Liver (tissue), 9 donors: ENCODE results near the gene PITPNB. TPM values are rescaled to one million over a fixed set of nuclear protein-coding genes. Genes with fewer than 3 reads are reported as not detected.

Experiments
- DNase-seq: peaks from one replicate; pipeline ENCODE4 v3.0.0-alpha.2; 2017; ENCODE audit warnings: low spot score
- H3K27ac ChIP-seq, 2 donors: one replicate each; pipeline ENCODE4 v1.7.0; 2013; ENCODE audit warnings: inconsistent platforms in 2 of 2, low read length in 2 of 2, control low read depth in 1 of 2, low read depth in 1 of 2, mild to moderate bottlenecking in 1 of 2
- H3K27me3 ChIP-seq, 4 donors: one replicate each; pipeline versions ENCODE4 v1.6.1 to v1.7.0; 2013; ENCODE audit warnings: low read length in 3 of 4, inconsistent platforms in 1 of 4, mild to moderate bottlenecking in 1 of 4, moderate library complexity in 1 of 4; ENCODE audit not compliant: control insufficient read depth in 4 of 4, insufficient read depth in 4 of 4
- H3K36me3 ChIP-seq, 4 donors: one replicate each; pipeline versions ENCODE4 v1.6.1 to v1.7.0; 2013; ENCODE audit warnings: low read length in 3 of 4, mild to moderate bottlenecking in 3 of 4, low read depth in 1 of 4, moderate library complexity in 1 of 4; ENCODE audit not compliant: control insufficient read depth in 4 of 4, insufficient read depth in 3 of 4
- H3K4me1 ChIP-seq, 4 donors: one replicate each; pipeline versions ENCODE4 v1.6.1 to v1.7.0; 2013; ENCODE audit warnings: low read length in 3 of 4, mild to moderate bottlenecking in 3 of 4, moderate library complexity in 1 of 4; ENCODE audit not compliant: control insufficient read depth in 4 of 4, insufficient read depth in 4 of 4
- H3K4me3 ChIP-seq, 3 donors: one replicate each; pipeline versions ENCODE4 v1.6.1 to v1.7.0; 2013; ENCODE audit warnings: low read length in 3 of 3, control low read depth in 1 of 3, low read depth in 1 of 3, mild to moderate bottlenecking in 1 of 3
- H3K9ac ChIP-seq, 2 donors: one replicate each; pipeline ENCODE4 v1.7.0; 2013; ENCODE audit warnings: low read length in 2 of 2, mild to moderate bottlenecking in 2 of 2, moderate library complexity in 2 of 2, control low read depth in 1 of 2, low read depth in 1 of 2
- H3K9me3 ChIP-seq, 4 donors: one replicate each; pipeline versions ENCODE4 v1.6.1 to v1.7.0; 2013; ENCODE audit warnings: low read length in 3 of 4; ENCODE audit not compliant: control insufficient read depth in 4 of 4
- EGR1 ChIP-seq, 2 donors: IDR thresholded peaks; 2 replicates each; pipeline ENCODE4 v1.6.1; 2016 to 2018; ENCODE audit warnings: antibody characterized with exemption in 2 of 2, low read depth in 2 of 2
- FOXA1 ChIP-seq: IDR thresholded peaks from 2 replicates; pipeline ENCODE4 v1.6.1; 2016; ENCODE audit warnings: antibody characterized with exemption
- FOXA2 ChIP-seq: IDR thresholded peaks from 2 replicates; pipeline ENCODE4 v1.6.1; 2016; ENCODE audit warnings: antibody characterized with exemption
- GABPA ChIP-seq, 2 donors: IDR thresholded peaks in 1 of 2; conservative IDR thresholded peaks in 1 of 2; 2 replicates each; pipeline ENCODE4 v1.6.1; 2016; ENCODE audit warnings: antibody characterized with exemption in 2 of 2, mild to moderate bottlenecking in 1 of 2, moderate library complexity in 1 of 2
- HNF4G ChIP-seq: IDR thresholded peaks from 2 replicates; pipeline ENCODE4 v1.6.1; 2016; ENCODE audit warnings: antibody characterized with exemption
- JUND ChIP-seq, 2 donors: IDR thresholded peaks; 2 replicates each; pipeline ENCODE4 v1.6.1; 2016; ENCODE audit warnings: antibody characterized with exemption in 2 of 2
- NR2F2 ChIP-seq: IDR thresholded peaks from 2 replicates; pipeline ENCODE4 v1.6.1; 2016; ENCODE audit warnings: antibody characterized with exemption
- RAD21 ChIP-seq, 2 donors: IDR thresholded peaks; 2 replicates each; pipeline ENCODE4 v1.6.1; 2016; ENCODE audit warnings: antibody characterized with exemption in 2 of 2, mild to moderate bottlenecking in 2 of 2
- RXRA ChIP-seq, 2 donors: IDR thresholded peaks; 2 replicates each; pipeline ENCODE4 v1.6.1; 2017 to 2018; ENCODE audit warnings: antibody characterized with exemption in 2 of 2, mild to moderate bottlenecking in 1 of 2
- SP1 ChIP-seq: IDR thresholded peaks from 2 replicates; pipeline ENCODE4 v1.6.1; 2018; ENCODE audit warnings: antibody characterized with exemption, mild to moderate bottlenecking
- YY1 ChIP-seq: IDR thresholded peaks from 2 replicates; pipeline ENCODE4 v1.6.1; 2016; ENCODE audit warnings: antibody characterized with exemption, mild to moderate bottlenecking
- WGBS: extraction: QIAGEN DNeasy Blood & Tissue Kit; methylation state at CpG from one replicate; pipeline ENCODE4 v1.1.7; 2013; 5-methylcytosine and 5-hydroxymethylcytosine counted together
- polyA plus RNA-seq, 2 donors: library from polyadenylated mRNA; stranded (reverse) in 1 of 2; unstranded in 1 of 2; fragments of 200-250 nt in 1 of 2; fragments of >200 nt in 1 of 2; fragmentation: Nextera tagmentation in 1 of 2; extraction: Ambion mirVana in 1 of 2; gene quantifications; one replicate each; pipeline versions ENCODE4 v1.2.1 to v1.2.3, GENCODE V29; 2013 to 2015
- total RNA-seq, 2 donors: library from RNA; depleted of rRNA; stranded (reverse); fragments of >200 nt; gene quantifications; one replicate each; pipeline ENCODE4 v1.2.3, GENCODE V29; 2014
- TF ChIP-seq, protein P1 (sequence below): IDR thresholded peaks from 2 replicates; pipeline ENCODE4 v1.6.1; 2016; ENCODE audit warnings: antibody characterized with exemption, mild to moderate bottlenecking
- TF ChIP-seq, protein P2 (sequence below): IDR thresholded peaks from 2 replicates; pipeline ENCODE4 v1.6.1; 2016; ENCODE audit warnings: antibody characterized with exemption
- TF ChIP-seq, protein P3 (sequence below): IDR thresholded peaks from 2 replicates; pipeline ENCODE4 v1.6.1; 2016; ENCODE audit warnings: antibody characterized with exemption
- TF ChIP-seq, protein P4 (sequence below): fragments of 150-350 bp; IDR thresholded peaks from 2 replicates; pipeline ENCODE4 v1.5.1; 2017; ENCODE audit warnings: improper control_type of control experiment, low read depth, low read length; ENCODE audit not compliant: missing input control
- TF ChIP-seq, protein P5 (sequence below): IDR thresholded peaks from 2 replicates; pipeline ENCODE4 v1.6.1; 2016; ENCODE audit warnings: antibody characterized with exemption
- donor health status: healthy.
- donor health status: healthy.
- donor health status: healthy.
- donor health status: healthy.
- donor health status: healthy.

Gene PITPNB
- total and polyA plus RNA-seq, 4 donors, result 18.4 to 57.4 (median 34.4) TPM

DNA sequence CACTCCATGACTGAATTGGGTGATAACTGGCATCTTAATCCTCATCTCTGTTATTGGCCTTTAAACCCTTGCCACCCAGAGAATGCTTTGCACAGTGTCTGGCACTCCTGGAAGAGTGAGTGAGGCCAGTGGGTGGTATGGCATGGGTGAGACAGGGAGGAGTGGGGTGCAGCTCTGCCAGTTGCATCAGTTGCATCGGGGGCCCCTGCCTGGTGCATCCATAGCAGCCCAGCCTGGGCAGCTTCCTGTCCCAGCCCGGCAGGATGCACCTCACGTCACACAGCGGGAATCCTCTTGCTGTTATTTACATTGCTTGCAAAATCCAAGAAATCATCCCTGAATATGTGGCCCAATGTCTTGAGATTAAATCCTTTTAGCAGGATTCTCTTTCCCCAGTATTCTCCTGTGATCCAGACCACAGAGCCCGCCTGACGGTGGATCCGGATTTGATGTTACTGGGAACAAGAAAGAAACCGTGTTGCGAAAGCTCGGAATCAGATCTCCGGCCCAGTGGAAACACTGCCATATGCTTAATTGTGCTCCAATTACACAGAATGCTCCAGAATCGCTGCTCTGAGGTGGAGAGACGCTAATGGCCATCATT is 79.9 kb downstream of the PITPNB start:
- WGBS, result 89% methylated on average over 13 of the region's 13 CpGs
- Histone ChIP-seq H3K9me3 (no peaks in the 10 kb centered on the region), H3K9ac (no peak overlapping the region), H3K27me3 (no peaks in the 10 kb centered on the region), H3K27ac (no peak overlapping the region), H3K36me3 (peaks cover 0 to 4% (median 2%) of the 10 kb centered on the region in 4 donors), H3K4me1 (no peaks in the 10 kb centered on the region), H3K4me3 (no peak overlapping the region)
- TF ChIP-seq, protein P1, sequence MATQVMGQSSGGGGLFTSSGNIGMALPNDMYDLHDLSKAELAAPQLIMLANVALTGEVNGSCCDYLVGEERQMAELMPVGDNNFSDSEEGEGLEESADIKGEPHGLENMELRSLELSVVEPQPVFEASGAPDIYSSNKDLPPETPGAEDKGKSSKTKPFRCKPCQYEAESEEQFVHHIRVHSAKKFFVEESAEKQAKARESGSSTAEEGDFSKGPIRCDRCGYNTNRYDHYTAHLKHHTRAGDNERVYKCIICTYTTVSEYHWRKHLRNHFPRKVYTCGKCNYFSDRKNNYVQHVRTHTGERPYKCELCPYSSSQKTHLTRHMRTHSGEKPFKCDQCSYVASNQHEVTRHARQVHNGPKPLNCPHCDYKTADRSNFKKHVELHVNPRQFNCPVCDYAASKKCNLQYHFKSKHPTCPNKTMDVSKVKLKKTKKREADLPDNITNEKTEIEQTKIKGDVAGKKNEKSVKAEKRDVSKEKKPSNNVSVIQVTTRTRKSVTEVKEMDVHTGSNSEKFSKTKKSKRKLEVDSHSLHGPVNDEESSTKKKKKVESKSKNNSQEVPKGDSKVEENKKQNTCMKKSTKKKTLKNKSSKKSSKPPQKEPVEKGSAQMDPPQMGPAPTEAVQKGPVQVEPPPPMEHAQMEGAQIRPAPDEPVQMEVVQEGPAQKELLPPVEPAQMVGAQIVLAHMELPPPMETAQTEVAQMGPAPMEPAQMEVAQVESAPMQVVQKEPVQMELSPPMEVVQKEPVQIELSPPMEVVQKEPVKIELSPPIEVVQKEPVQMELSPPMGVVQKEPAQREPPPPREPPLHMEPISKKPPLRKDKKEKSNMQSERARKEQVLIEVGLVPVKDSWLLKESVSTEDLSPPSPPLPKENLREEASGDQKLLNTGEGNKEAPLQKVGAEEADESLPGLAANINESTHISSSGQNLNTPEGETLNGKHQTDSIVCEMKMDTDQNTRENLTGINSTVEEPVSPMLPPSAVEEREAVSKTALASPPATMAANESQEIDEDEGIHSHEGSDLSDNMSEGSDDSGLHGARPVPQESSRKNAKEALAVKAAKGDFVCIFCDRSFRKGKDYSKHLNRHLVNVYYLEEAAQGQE, result no peak
- TF ChIP-seq, protein P2, sequence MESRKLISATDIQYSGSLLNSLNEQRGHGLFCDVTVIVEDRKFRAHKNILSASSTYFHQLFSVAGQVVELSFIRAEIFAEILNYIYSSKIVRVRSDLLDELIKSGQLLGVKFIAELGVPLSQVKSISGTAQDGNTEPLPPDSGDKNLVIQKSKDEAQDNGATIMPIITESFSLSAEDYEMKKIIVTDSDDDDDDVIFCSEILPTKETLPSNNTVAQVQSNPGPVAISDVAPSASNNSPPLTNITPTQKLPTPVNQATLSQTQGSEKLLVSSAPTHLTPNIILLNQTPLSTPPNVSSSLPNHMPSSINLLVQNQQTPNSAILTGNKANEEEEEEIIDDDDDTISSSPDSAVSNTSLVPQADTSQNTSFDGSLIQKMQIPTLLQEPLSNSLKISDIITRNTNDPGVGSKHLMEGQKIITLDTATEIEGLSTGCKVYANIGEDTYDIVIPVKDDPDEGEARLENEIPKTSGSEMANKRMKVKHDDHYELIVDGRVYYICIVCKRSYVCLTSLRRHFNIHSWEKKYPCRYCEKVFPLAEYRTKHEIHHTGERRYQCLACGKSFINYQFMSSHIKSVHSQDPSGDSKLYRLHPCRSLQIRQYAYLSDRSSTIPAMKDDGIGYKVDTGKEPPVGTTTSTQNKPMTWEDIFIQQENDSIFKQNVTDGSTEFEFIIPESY, result no peak
- TF ChIP-seq, protein P3, sequence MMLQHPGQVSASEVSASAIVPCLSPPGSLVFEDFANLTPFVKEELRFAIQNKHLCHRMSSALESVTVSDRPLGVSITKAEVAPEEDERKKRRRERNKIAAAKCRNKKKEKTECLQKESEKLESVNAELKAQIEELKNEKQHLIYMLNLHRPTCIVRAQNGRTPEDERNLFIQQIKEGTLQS, result no peak
- TF ChIP-seq FOXA1, result no peak
- TF ChIP-seq YY1, result no peak
- TF ChIP-seq, protein P4, sequence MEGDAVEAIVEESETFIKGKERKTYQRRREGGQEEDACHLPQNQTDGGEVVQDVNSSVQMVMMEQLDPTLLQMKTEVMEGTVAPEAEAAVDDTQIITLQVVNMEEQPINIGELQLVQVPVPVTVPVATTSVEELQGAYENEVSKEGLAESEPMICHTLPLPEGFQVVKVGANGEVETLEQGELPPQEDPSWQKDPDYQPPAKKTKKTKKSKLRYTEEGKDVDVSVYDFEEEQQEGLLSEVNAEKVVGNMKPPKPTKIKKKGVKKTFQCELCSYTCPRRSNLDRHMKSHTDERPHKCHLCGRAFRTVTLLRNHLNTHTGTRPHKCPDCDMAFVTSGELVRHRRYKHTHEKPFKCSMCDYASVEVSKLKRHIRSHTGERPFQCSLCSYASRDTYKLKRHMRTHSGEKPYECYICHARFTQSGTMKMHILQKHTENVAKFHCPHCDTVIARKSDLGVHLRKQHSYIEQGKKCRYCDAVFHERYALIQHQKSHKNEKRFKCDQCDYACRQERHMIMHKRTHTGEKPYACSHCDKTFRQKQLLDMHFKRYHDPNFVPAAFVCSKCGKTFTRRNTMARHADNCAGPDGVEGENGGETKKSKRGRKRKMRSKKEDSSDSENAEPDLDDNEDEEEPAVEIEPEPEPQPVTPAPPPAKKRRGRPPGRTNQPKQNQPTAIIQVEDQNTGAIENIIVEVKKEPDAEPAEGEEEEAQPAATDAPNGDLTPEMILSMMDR, result no peak
- TF ChIP-seq RAD21 (IDR thresholded peaks at IDR 0.05), result no peak
- TF ChIP-seq SP1, result no peak
- TF ChIP-seq FOXA2, result no peak
- TF ChIP-seq, protein P5, sequence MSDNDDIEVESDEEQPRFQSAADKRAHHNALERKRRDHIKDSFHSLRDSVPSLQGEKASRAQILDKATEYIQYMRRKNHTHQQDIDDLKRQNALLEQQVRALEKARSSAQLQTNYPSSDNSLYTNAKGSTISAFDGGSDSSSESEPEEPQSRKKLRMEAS, result no peak
- no peak for TF ChIP-seq EGR1 (IDR thresholded peaks at IDR 0.05; ENCODE audit: low read depth in 2 of 2)
- DNase-seq, result no peak

DNA sequence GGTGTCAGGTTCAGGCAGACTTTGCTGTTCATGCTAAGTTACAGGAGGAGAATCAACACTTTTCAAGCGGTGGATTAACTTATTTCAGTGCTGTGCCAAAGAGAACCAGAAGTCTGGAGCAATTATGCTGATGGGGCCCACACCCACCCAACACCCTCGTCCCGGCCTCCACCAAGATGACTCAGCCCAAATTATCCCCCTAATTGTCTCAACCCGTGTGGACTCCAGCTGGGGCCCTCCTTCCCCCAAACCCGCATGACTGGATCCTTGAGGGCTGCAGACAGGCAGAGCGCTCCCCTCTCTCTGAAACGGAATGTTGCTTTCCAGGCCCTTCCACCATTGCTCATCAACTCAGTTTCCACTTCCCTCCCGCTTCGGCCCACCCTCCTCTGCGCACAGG is 82.9 kb downstream of the PITPNB start:
- H3K27me3 ChIP-seq, result no peaks in the 10 kb centered on the region
- no peaks in the 10 kb centered on the region for H3K9me3 ChIP-seq
- no peak overlapping the region for H3K4me3 ChIP-seq
- TF ChIP-seq, protein P2, result no peak
- no peak for TF ChIP-seq GABPA (IDR thresholded peaks at IDR 0.05 in 1 of 2, conservative IDR thresholded peaks at IDR 0.05 in 1 of 2)
- TF ChIP-seq, protein P4, result no peak
- no peak for TF ChIP-seq NR2F2
- TF ChIP-seq EGR1 (IDR thresholded peaks at IDR 0.05; ENCODE audit: low read depth in 2 of 2), result no peak
- TF ChIP-seq, protein P5, result no peak
- no peak for TF ChIP-seq JUND (IDR thresholded peaks at IDR 0.05)
- no peak for TF ChIP-seq SP1
- TF ChIP-seq RXRA (IDR thresholded peaks at IDR 0.05), result no peak
- TF ChIP-seq, protein P3, result no peak
- no peak for TF ChIP-seq FOXA2
- TF ChIP-seq HNF4G, result no peak
- TF ChIP-seq RAD21 (IDR thresholded peaks at IDR 0.05), result no peak
- H3K36me3 ChIP-seq, result no peaks in the 10 kb centered on the region
- H3K9ac ChIP-seq, result no peak overlapping the region
- DNase-seq, result no peak
- no peaks in the 10 kb centered on the region for H3K4me1 ChIP-seq
- WGBS, result 82% methylated on average over 10 of the region's 10 CpGs
- no peak overlapping the region for H3K27ac ChIP-seq
